ENCODE results near the gene CENPK. TPM values are rescaled to one million over a fixed set of nuclear protein-coding genes. Genes with fewer than 3 reads are reported as not detected.

CENPK gene
- total and polyA plus RNA-seq, 9 of the 15 experiments (the other 6 are each of a cell fraction or from before 2014, with no cell fraction given) = 30.8 to 134 (median 69.0) TPM

GRCh38 chr5:65562731-65563701, at the start of gene CENPK, which contains the start of gene PPWD1 (continued):
- TF ChIP-seq MED1 (CRISPR knock-in tag; IDR thresholded peaks at IDR 0.05; ENCODE audit: borderline replicate concordance) (no peak), SMARCA5 (IDR thresholded peaks at IDR 0.05) (no peak), ZFP91 (CRISPR knock-in tag; IDR thresholded peaks at IDR 0.05) (no peak), RREB1 (CRISPR knock-in tag; IDR thresholded peaks at IDR 0.05) (0 out of 2 replicates have a peak, but pooled peaks have one; percentile 21), FOXA3 (CRISPR knock-in tag; conservative IDR thresholded peaks at IDR 0.05 in 1 of 2, IDR thresholded peaks at IDR 0.05 in 1 of 2) (no peak), ZBTB26 (CRISPR knock-in tag; IDR thresholded peaks at IDR 0.05) (peak; percentile 78; the same call in 1 of the 2 replicates), PREB (CRISPR knock-in tag; IDR thresholded peaks at IDR 0.05) (no peak), E2F3 (CRISPR knock-in tag; IDR thresholded peaks at IDR 0.05) (peak; percentile 90), PHF8 (IDR thresholded peaks at IDR 0.05; ENCODE audit: borderline replicate concordance, low read length) (peak; percentile 94; the same call in 1 of the 2 replicates), ZNF785 (CRISPR knock-in tag; IDR thresholded peaks at IDR 0.05) (no peak), ATF6 (CRISPR knock-in tag; IDR thresholded peaks at IDR 0.05) (no peak), POLR2AphosphoS5 (IDR thresholded peaks at IDR 0.05; ENCODE audit: control insufficient read depth, insufficient read depth, low read depth, low read length) (peak; percentile 89), ZBED1 (IDR thresholded peaks at IDR 0.05) (no peak), CBX1 (IDR thresholded peaks at IDR 0.05; ENCODE audit: low read depth) (0 out of 2 replicates have a peak, but pooled peaks have one; percentile 64)

All from K562 (cell line).